NCI-H1930 (cell line): Measurements from ENCODE around the gene FRMD4A.
"Not testable (repeated sequence)": the region's sequence is repeated elsewhere in the genome, so short reads cannot be mapped to it uniquely, and the experiment has no call there.

Experiments
- DNase-seq, 2 experiments: peaks; one replicate each; lab custom pipeline; 2025; lab: John Stamatoyannopoulos, UW

The FRMD4A gene

DNA sequence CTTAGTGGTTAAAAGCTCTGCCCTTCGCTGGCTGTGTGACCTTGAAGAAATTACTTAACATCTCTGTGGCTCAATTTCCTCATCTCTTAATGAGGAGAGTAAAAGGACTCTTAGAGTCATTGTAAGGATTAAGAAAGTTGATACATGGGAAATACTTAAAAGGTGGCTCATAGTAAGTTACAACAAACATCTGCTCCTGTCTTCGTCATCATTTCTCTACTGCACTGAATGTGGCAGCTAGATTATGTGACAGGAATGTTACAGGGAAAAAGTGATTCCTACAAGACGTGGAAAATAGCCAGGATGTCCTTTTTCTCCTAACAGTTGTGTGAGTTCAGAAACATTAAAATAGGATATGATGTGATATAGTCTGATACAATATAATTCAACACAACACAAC, 184.7 kb downstream of the FRMD4A start:
- no peak for DNase-seq

GRCh38 chr10:14144451-14144850, 186.3 kb downstream of the FRMD4A start:
- DNase-seq: no peak

DNA sequence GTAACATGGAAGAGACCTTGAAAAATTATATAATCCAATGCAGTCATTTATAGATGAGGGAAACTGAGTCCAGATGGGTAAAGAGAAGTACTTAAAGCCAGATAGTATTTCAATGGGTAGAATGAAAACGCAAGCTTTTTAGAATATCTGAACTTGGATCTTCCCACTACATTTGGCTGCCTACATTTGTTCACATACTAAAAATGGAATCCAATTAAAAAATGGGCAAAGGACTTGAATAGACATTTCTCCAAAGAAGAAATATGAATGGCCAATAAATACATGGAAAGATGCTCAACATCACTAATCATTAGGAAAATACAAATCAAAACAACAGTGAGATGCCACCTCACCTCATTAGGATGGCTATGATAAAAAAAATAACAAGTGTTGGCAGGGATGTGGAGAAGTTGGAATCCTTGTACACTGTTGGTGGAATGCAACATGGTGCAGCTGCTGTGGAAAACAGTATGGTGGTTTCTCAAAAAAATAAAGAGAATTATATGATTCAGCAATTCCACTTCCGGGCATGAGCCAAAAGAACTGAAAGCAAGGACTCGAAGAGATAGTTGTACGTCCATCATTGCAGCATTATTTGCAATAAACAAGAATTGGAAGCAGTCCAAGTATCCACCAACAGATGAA, 188.0 kb downstream of the FRMD4A start:
- no peak for DNase-seq

GRCh38 chr10:14141283-14141682, 189.4 kb downstream of the FRMD4A start:
- DNase-seq: no peak

DNA sequence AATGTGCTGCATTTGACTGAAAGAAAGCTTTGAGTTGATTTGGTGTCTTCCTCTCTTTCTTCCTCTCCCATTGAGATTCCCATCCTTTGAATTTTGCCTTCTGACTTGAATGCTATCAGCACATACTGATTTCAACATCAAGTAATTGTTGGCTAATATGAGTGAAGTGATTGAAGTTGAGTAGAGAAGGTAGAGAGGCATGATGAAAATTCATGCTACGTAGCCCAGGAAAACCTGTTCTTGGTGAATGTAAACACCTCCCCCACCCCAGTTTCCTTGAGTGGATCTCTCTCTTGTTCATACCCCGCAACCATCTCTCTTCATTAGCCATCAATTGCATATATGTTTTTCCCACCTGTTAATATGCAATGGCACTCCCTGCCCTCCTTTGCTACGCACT, 193.3 kb downstream of the FRMD4A start:
- DNase-seq: no peak

GRCh38 chr10:14135196-14135595, 195.5 kb downstream of the FRMD4A start:
- not testable (repeated sequence) for DNase-seq

DNA sequence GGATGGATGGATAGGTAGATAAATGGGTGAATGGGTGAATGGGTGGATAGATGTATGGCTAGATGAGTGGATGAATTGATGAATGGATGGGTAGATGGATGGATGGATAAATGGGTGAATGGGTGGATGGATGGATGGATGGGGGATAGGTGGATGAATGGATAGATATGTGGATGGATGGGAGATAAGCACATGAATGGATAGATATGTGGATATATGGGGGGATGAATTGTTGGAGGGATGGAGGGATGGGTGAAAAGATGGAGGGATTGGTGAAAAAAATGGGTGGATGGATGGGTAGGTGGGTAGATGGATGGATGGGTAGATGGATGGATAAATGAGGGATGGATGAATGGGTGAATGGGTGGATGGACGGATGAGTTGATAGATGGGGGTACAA, 196.4 kb downstream of the FRMD4A start:
- no peak for DNase-seq

DNA sequence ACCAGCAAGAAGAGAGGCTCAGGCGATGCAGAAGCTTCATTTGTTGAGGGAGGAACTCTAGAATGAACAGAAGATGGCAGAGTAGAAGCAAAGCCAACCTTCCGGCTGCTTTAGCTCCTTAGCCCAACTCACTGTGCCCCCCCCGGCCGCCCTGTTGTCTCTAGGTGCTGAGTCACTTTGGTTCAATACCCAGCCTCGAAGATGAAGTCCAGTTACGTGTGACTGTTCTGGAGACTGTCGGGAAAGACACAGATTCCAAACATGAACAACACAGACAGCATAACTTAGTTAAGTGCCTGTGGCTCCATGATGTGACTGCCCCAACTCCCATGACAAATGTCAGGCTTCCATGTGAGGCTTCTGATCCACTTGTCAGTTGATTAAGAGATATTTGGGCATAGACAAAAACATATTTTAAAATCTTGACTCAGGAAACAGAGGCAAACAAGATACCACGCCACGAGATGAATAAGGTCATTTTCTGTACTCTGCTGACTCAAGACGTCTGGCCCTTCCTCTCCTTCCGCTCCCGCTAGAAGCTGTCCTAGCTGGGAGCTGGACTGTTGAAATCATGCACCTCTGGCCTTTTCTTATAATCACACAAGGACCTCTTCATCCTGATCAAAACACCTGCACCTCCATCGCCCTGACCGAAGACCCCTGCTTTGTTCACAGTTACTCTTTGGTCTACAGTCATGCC, 199.3 kb downstream of the FRMD4A start:
- DNase-seq: no peak

DNA sequence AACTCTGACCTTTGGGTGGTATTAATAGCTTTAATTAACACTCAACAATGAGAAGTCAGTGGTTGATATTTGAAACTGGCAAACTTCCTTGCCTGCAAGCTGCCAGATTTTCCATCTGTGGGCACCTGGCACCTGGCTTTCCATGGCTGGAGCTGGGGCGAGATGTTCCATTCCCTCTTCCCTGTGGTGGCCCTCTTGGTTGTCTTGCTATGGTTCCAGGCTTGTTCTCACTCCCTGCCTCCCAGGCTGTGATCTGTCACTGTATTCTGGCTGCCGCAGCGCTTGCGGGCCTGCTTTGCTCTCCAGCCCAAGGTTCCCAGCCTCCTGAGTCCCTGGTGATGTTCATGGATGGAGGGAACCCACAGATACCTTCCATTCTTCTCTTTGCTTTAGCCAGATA, 201.0 kb downstream of the FRMD4A start:
- no peak for DNase-seq

DNA sequence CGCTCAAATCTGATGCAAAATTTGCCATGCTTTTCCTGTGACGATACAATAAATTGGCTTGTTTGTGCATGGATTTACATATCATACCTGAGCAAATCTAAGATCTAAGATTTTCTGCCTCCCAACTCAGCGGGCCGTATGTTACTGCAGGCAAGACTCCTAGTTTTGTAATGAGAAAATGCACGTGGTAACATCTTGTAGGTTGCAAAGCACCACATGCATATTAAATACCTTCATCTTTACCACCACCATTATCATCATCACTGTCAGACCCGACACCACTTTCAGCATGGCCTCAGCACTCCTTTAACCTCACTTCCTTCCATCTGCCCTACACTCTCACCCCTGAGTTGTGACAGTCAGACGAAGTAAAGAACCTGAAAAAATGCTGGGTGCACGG, 202.2 kb downstream of the FRMD4A start:
- no peak for DNase-seq

- DNase-seq: no peak
These were observed 203.9 kb downstream of the FRMD4A start for GRCh38 chr10:14126697-14127440.

- no peak for DNase-seq
These were observed 205.2 kb downstream of the FRMD4A start for GRCh38 chr10:14125564-14125963.

DNA sequence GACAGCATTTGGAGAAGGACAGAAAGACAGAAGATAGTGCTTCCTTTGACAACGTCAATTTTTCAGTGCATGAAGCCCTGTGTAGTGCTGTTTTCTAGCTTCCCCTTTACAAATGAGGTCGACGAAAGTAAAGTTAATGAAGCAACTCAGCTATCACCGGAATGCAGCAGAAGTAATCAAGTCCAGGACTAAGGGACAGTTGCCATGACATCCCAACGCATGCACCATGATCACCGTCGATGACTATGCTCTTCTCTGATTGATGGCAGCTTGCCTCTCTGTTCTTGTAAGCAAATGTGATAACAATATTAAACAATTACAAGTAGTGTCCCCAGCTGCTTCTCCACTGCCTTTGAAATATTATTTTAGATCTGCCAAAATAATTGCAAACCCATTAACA, 205.8 kb downstream of the FRMD4A start:
- no peak for DNase-seq

GRCh38 chr10:14123139-14123538, 207.6 kb downstream of the FRMD4A start:
- DNase-seq: no peak

GRCh38 chr10:14120812-14121211, 209.9 kb downstream of the FRMD4A start:
- no peak for DNase-seq

DNA sequence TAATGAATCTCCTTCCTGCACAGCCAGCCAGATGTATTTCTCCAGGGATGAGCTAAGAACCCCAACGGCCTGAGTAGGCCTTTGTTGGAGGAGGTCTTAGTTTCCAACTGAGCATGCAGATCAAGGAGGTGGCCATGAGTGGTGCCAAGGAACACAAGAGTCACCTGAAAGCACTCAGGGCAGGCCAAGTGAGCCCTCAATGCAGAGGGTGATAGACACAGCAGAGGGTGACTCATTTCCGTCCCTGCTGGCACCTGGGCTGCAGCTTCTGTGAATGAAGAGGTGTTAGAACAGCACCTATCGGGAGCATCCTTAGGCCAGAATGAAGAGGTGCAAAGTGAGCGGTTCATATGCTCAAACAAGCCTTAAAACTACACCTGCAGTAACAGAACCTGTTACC, 211.8 kb downstream of the FRMD4A start:
- DNase-seq: no peak

- no peak for DNase-seq
These were observed 213.9 kb downstream of the FRMD4A start for GRCh38 chr10:14116837-14117236.

DNA sequence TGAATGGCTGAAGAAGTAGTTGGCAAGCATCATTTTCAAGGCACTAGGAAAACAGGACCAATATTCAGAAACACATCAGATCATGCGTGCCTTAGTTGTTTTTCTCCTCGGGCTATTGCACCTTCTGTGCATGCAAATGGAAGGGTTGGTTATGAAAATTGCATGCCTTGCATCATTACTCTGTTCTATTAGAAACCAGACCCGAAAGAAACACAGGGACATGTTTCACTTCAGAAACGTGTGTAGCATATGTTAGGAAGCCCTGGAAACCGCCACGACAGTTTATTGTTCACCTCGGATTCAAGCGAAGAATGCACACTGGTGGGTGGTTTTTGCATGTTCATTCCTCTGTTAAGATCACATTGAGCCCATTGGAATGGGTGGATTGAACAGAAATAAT, 214.7 kb downstream of the FRMD4A start:
- no peak for DNase-seq

DNA sequence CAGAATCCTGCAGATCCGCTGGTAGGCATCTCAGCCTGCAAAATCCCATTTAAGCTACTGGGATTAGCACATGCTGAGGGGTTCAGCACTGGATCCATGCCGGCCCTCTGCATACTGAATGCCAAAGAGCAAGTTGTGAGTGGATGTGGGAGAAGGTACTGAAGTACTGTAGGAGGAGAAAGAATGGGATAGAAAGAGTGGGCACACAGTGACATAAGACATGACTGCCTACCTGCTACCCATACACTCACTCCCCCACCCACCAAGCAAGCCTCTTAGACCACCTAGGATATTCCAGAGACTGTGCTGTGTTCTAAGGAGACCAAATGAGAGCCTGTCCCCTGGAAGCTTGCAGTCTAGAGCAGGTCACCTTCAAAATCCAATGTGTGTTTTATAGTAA, 215.9 kb downstream of the FRMD4A start:
- DNase-seq: no peak

- DNase-seq: no peak
These were observed 218.7 kb downstream of the FRMD4A start for GRCh38 chr10:14112056-14112455.

GRCh38 chr10:14111208-14111607, 219.5 kb downstream of the FRMD4A start:
- no peak for DNase-seq

- DNase-seq: no peak
These were observed 223.9 kb downstream of the FRMD4A start for GRCh38 chr10:14106828-14107227.

DNA sequence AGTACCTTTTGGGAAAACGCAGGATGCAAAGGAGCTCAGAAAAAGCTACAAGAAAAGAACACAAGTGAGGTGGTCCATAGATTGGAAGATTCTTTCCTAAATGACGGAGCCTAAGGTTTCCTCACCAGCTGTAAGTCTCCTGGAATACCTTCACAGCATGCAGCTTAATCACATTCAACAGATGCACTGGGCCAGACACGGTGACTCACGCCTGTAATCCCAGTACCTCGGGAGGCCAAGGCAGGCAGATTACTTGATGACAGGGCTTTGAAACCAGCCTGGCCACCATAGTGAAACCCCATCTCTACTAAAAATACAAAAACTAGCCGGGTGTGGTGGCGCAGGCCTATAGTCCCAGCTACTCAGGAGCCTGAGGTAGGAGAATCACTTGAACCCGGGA, 228.7 kb downstream of the FRMD4A start:
- no peak for DNase-seq
